Stimulated activated CD8-positive, alpha-beta memory T cell treated with anti-CD3 and anti-CD28 coated beads, Interleukin-15, amount 100 ng/mL, for 48 hours (primary cell): Measurements from ENCODE around the gene DERL2.

Experiments used
- DNase-seq, 2 donors: peaks; one replicate each; pipeline ENCODE4 v3.0.0-alpha.2; 2020; ENCODE audit warnings: low read depth in 2 of 2

The DERL2 gene

DNA sequence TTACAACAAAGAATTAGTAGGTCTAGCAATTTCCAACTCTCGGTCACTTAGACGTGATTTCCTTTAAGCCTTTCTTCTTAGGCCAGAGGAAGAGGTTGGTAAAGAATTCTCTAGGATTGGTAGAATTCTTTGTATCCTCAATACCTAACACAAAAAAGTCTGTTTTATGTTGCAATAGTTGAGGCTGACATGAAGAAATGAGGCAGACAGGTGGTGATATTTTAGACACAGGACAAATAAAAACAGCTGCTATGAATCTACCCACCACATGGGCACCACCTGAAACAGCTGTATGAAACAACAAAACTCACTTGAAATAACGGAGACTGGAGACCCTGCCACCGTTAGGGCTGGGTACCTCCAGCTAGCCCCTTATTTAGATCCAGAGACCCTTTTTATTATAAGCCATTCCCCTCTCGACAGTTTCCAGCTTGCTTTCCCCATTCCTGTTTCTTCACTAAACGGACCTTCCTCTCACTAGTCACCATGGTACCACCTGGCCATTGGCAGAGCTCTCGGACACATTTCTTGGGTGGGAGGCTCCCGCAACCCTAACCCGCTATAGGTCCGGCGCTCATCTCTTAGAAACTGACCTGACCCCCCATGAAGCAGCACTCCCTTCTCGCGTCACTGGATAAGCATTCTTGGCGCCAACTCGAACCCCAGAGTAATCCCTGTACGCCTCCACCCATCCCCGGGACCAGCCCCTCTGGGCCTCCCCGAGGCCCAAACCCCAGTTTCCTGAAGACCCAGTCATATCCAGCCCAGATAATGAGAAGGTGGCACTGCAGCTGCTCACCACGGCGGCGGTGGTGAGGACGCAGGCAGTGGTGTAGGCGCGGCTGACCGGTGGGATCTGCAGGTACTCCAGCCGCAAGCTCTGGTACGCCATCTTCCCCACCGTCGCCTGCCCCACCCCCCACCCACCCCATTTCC is at the start of gene DERL2:
DERL2 (minus strand) TSS at position 909 of the 936 bp plus-strand sequence; CDS start at position 892, 17 bp downstream.
- no peak for DNase-seq

DNA sequence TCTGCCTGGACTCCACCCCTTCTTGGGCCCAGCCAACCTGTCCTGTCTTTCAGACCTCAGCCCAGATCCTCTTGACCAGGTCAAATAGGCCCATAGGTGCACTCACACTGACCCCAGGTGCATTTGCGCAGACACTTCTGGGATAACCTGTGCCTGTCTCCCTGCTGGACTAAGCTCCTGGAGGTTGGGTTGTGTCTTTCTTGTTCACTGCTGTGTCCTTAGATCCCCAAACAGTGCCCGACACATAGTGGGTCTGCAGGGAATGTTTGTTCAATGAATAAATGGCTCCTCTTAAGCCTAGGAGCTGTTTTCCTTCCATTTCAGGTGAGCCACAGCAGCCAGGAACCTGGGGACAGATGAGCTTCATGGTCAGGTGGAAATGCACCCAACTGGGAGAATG is 49.5 kb upstream of the DERL2 start:
- DNase-seq = no peak

- DNase-seq = no peak
These were observed 47.7 kb upstream of the DERL2 start for GRCh38 chr17:5533486-5534315.

DNA sequence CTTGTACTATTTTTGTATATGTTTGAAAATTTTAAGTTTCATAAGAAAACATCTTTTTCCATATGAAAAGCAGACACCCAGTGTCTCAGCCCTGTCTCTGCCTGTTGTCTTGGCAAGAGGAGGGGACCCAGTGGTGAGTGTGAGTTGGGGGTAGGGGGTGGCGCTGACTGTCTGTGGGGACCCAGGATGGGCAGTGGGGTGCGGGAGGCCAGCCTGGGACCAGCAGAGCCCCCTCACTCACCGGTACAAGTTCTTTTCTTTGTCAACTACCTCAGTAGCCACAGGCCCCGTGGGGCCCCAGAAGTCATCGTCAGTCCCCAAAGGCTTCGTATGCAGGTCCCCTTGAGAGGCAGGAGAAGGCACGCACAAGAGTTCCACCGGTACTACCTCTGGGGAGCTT is 46.6 kb upstream of the DERL2 start:
- no peak for DNase-seq

DNA sequence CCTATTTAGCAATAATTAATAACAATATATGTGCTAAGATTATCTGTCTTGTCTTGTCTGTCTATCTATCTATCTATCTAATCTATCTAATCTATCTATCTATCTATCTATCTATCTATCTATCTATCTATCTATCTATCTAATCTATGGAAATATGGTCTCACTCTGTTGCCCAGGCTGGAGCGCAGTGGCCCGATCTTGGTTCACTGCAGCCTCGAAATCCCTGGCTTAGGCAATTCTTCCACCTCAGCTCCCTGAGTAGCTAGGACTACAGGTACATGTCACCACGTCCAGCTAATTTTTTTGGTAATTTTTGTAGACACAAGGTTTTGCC is 45.1 kb upstream of the DERL2 start:
- no peak for DNase-seq

DNA sequence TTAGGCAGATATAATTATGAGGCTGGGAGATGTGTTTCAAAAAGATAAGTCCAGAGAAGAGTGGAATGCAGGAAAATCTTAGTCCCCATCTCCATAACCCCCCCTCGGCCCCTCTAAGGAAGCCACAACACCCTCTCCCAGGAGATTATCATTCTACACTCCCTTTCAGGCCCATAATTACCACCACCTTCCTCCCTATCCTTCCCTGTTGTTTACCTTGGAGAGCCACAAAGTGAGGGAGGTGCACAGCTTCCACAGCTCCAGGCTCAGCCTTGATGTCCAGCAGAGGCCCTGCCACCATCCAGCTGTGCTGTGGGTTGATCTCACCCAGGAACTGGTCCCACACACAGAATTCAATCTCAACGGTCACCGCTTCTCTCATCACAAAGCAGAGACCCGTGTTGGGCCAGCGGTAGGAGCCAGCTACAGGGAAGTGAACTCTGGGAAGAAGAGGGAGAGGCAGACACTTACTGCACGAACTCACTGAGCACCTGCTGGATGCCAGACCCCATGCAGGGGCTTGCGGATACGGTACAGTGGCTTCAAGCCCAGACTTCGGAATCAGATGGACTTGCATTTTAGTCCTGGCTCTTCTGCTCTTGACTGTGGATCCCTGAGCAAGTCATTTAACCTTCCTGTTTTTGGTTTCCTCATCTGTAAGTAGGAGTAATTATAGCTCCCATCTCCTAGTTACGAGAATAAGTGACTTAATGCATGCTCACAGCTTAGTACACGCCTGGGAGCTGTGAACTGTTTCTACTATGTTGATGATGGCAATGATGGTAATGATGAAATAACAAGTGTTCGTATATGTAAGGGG is 44.5 kb upstream of the DERL2 start:
- no peak for DNase-seq

DNA sequence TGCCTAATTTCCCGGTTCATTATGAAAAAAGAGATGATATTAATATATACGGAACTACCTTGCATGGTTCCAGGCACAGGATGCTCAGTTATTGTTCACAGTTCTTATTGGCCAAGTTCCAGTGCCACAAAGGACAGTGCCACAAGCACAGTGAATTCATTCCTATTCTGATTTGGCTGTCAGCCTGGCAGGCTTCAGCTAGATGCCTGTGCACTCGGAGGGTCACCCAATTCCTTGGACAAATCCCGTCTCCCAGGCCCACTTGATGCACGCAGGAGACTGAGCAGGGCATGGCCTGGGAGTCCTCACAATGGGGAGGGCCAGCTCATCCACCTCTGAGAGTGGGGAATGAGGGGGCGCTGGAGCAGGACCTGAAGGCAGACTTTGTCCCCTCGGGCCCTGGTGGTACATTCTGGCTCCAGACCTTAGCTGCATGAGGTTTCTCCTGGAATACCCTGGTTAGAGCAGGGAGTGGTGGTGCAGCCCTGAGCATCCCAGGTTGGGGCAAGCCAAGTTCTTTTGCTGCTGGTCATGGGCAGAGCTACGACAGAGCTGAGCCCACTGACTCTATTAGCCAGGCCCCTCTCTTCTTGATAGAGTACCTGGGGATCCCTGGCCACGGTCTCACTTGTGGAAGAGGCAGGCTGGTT is 41.7 kb upstream of the DERL2 start:
- DNase-seq = no peak

DNA sequence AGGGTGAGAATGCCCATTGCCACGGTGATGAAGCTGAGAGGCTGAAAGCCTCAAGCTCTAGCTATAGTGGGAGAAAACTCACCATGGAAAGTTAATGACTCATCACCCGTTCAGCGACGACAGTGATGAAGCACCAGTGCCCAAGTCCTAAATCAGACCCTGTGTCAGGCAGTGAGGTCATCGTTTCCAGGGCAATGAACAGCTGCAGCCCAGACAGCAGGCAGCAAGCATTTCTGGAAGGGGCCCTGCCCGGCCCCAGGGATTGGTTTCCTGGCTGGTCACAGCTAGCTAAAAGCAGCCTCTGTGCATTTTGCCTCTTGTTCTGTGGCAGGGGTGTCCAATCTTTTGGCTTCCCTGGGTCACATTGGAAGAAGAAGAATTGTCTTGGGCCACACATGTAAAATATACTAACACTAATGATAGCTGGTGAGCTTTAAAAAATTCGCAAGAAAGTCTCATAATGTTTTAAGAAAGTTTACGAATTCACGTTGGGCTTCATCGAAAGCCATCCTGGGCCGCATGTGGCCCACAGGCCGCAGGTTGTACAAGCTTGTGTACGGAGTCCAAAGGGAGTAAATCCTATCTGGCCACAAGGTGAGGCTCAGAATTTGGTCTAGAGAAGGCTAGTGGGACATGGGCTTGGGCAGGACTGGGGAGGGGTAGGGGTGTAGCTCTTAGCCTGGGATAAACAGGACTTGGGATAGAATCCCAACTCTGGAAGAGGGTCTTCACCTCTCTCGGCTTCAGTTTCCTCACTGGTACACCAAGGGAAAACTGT is 41.0 kb upstream of the DERL2 start:
- DNase-seq = peak; percentile 70 to 72

DNA sequence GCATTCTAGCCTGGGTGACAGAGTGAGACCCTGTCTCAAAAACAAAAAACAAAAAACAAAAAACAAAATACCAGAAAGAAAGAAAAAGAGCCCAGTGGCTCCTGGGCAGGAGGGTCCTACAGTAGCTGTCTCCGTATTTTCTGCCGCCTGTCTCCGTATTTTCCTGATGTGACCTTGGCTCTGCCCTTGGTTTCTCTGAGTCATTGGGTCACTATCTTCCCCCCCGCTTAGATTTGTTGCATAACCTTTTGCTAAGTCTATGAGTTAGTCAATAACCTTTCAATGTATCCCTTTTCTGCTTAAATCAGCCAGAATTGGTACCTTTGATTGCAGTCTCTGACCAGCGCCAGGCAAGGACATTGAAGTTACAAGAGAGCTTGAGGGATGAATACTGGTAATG is 37.3 kb upstream of the DERL2 start:
- DNase-seq = no peak

DNA sequence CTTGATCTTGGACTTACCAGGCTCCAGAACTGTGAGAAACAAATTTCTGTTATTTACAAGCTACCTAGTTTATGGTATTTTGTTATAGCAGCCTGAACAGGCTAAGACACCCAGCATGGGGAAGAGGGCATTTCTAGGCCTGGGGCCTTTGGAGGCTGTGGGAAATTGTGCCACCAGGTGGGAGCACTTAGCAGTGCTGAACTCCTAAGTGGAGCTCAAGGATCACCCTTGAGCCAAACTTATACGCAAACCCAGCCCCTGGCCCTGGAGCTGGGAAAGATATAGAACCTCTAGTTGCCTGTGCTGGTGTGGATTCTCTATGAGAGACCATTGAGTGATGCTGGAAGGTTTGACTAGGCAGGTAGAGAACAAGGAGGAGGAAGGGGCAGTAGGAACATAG is 36.5 kb upstream of the DERL2 start:
- DNase-seq = no peak

DNA sequence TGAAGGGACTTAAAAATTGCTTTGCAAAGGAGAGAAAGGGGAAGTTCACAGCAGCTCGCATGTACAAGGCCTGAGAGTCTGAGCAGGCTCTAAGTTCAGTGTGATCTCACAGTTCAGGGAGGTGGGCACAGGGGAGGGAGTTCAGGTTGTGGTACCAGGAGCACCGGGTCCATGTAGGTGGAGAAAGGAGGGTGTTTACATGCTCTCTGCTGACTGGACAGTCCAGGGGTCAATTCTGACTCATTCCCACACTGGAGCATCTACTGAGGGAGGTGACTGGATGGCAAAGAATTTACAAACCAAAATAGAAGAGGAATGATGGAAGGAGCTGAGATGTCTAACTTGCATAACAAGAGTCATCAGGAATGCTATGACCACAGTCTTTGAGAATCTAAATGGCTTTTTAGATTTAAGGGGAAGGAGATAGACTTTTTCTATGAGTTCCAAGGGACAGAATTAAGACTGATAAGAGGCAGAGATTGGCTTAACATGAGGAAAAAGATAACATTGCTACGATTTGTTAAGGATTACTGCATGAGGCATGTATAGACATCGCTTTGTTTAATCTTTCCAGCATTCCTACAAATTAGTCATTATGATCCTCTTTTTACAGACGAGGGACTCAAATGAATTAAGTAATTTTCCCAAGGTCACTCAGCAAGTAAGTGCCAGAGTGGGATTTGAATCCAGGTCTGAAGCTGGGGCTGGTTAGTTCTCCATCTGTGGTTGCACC is 30.2 kb upstream of the DERL2 start:
- no peak for DNase-seq

GRCh38 chr17:5514976-5515375 is 29.0 kb upstream of the DERL2 start:
- DNase-seq = no peak

GRCh38 chr17:5513628-5514027 is 27.6 kb upstream of the DERL2 start:
- no peak for DNase-seq

DNA sequence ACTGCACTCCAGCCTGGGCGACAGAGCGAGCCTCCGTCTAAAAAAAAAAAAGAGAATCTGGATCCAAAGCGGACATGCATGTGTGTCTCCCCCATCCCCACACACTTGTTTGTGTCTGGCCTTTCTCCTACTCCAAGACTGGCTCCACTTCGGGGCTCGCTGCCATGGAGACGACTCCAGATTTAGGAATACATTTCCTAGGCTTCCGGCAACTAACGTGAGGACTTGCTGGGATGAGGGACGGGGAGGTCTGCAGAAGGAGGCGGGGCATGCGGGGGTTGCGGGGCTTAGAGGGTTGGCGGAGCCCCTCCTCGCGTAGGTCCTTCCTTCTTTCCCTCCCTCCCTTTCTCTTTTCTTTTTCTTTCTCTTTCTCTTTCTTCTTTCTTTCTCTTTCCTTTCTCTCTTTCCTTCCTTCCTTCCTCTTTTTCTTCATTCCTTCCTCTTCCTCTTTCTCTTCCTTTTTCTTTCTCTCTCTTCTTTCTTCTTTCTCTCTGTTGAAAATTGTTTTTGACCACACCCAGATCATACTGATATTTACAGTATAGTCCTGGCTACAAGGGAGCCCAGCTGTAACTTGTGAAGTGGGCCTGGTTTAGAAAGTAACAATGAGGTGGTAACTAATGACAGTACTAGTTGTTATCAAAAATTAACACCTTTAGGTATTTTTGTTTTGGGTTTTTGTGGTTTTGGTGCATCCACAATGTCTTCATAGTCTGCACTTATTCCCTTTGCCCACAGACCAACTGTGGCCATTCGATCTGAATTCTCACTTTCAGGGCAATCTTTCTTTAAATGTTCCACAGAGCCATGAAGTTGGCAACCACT is 25.6 kb upstream of the DERL2 start:
- no peak for DNase-seq

DNA sequence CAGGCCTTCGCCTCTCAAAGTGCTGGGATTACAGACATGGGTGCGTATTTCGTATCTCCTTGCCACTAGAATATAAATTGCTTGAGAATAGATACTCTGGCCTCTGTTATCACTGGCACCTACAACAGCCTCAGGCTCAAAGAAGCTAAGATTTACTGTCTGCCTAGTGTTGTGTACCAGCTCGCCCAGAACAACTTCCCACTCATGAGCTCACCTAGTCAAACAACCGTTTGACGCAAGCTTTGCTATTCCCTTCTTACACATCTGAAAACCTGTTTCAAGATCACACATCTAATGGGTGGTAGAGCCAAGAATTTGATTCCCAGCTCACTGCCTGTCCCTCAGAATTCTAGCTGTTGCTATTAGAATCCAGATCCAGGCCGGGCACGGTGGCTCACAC is 24.8 kb upstream of the DERL2 start:
- DNase-seq = no peak

GRCh38 chr17:5509482-5509881 is 23.5 kb upstream of the DERL2 start:
- DNase-seq = no peak

GRCh38 chr17:5508810-5509209 is 22.8 kb upstream of the DERL2 start:
- no peak for DNase-seq

DNA sequence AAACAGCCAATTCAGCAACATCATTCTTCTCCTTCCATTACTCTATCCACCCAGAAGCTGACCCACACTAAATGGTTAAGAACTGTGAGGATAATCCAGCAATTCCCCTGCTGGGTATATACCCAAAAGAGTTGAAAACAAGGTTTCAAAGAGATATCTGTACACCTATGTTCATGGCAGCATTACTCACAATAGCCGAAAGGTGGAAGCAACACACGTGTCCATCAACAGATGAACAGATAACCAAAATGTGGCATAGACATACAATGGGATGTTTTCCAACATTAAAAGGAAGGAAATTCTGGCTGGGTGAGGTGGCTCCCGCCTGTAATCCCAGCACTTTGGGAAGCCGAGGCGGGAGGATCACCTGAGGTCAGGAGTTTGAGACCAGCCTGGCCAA is 20.3 kb upstream of the DERL2 start:
- DNase-seq = no peak

- DNase-seq = no peak
These were observed 16.6 kb upstream of the DERL2 start for GRCh38 chr17:5502552-5502951.
